HG02970 (cell line): ENCODE measurements around the gene SRBD1.

Experiments used
- ATAC-seq: cut with Tn5 transposase; IDR thresholded peaks from one replicate; pipeline ENCODE4 v1.9.1; 2021; ENCODE audit warnings: mild to moderate bottlenecking, moderate library complexity, moderate number of reproducible peaks; ENCODE audit not compliant: unreplicated experiment, low FRiP score

SRBD1 gene

GRCh38 chr2:45388541-45389100 is 222.4 kb downstream of the SRBD1 start:
- ATAC-seq, result no peak

GRCh38 chr2:45382744-45383143 is 228.3 kb downstream of the SRBD1 start:
- ATAC-seq, result no peak

DNA sequence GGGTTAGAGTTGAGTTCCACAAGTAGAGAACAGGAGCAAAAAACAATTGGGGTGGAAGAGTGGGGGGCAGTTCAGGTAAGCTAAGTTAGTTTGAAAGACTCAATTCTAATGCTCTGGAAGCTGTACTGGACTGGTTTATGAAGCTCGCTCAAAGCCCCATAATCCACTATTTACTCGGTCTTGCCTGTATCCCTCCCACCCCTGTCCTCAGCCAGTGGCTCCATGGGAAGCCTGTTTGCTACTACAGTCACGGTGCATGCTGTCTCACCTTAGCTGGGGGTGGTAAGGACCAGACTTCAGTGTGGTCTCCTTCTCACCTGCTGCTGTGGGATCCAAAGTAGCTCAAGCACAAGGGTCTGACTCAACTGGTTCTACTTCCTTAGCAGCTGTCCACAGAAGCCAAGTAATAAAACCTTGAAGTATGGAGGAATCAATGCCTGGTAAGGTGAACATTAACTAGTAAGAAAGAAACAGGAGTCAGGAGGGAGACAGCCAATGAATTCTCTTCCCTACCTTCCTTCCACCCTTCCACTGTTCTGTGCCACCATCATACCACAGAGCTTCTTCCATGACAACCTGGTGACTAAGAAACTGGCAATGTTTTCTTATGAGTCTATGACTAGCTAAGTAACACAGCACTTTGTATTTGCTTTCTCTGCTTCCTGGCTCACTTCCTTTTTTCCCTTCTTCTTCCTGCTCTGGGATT is 230.8 kb downstream of the SRBD1 start:
- ATAC-seq, result no peak

DNA sequence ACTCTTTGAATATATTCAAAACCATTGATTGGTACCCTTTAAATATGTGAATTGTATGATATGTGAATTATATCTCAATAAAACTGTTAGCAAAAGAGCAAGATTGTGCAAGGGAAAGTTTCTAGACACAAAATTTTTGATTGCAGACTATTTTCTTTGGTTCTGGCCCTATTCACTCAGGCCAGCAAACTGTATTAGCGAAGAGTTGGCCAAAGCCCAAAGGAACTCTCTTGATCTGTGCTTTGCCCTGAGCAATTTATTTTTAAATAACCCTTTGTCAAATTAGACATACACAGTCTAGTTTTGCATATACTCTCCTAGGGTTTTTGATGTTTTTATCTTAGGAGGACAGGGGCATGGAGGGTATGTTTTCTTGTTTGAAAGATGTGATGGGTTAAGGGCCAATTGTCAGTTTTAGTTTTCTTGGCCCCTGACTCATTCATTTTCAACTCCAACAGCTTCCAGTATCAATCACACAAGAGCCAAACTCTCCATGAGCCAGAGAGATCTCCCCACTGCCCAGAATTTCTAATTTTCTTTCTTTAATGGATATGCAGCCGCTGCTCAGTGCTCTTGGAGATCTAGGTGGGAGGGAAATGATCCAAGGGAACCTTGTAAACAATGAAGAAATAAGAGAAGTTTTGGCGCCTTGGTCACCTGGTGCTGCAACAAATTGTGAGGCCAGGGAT is 231.5 kb downstream of the SRBD1 start:
- no peak for ATAC-seq

GRCh38 chr2:45373534-45373933 is 237.5 kb downstream of the SRBD1 start:
- no peak for ATAC-seq

DNA sequence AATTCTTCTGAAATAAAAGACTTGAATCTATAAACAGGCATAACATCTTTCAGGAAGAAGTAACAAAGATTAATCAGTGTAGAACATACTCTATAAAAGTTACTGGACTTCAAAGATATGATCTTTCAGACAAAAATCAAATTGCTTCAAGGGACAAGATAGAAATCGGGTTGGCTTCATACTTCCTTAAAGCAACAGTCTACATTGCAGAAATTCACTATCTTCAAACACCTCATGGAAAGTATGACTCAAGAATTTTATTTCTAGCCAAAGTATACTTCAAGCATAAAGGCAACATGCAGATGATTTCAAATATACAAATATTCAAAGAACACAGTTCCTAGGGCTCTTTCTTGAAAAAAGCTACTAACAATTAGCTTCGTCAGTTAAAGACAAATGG is 240.7 kb downstream of the SRBD1 start:
- ATAC-seq, result no peak

- no peak for ATAC-seq
Measured at GRCh38 chr2:45368792-45369191, 242.3 kb downstream of the SRBD1 start.

- no peak for ATAC-seq
Measured at GRCh38 chr2:45361666-45362065, 249.4 kb downstream of the SRBD1 start.

DNA sequence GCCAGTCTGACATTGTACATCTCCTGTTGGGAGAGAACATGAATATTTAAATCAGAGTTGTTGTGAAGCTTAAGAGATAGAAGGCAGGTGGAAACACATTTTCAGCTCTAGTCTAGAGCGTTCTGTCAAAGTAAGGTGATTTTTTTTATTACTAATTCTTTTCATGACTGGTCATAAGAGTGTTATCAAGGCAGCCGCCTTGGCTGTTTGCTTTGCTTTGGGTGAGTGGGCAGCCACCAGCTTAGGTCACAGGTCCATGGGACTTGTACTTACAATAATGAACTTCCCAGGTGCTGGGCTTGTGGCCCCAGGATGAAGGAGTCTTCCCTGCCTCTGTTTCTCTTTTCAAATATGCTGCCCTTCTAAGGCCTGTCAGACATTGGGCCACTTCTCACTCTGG is 256.3 kb downstream of the SRBD1 start:
- no peak for ATAC-seq

- ATAC-seq, result no peak
Measured at GRCh38 chr2:45353879-45354278, 257.2 kb downstream of the SRBD1 start.

- no peak for ATAC-seq
Measured at GRCh38 chr2:45352506-45352905, 258.6 kb downstream of the SRBD1 start.

GRCh38 chr2:45345331-45346234 is 265.5 kb downstream of the SRBD1 start:
- ATAC-seq, result no peak

DNA sequence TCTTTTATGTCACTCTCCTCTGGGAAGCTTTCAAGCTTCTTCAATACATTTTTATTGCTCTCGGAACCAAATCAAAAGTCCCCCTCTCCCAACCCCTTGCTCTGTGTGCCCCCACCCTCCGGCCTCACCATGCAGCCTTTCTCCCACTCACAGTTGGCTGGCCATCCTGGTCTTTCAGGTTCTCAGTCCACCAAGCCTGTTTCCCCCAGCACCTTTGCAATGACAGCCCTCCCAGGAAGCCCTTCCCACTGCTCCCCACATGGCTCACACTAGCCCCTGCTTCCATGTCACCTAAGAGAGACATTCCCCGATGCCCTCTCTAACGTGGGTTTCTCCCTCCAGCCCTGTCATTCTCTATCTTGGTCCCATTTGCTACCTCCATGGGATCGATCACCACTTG is 266.6 kb downstream of the SRBD1 start:
- ATAC-seq, result no peak

GRCh38 chr2:45344071-45344470 is 267.0 kb downstream of the SRBD1 start:
- ATAC-seq, result no peak

DNA sequence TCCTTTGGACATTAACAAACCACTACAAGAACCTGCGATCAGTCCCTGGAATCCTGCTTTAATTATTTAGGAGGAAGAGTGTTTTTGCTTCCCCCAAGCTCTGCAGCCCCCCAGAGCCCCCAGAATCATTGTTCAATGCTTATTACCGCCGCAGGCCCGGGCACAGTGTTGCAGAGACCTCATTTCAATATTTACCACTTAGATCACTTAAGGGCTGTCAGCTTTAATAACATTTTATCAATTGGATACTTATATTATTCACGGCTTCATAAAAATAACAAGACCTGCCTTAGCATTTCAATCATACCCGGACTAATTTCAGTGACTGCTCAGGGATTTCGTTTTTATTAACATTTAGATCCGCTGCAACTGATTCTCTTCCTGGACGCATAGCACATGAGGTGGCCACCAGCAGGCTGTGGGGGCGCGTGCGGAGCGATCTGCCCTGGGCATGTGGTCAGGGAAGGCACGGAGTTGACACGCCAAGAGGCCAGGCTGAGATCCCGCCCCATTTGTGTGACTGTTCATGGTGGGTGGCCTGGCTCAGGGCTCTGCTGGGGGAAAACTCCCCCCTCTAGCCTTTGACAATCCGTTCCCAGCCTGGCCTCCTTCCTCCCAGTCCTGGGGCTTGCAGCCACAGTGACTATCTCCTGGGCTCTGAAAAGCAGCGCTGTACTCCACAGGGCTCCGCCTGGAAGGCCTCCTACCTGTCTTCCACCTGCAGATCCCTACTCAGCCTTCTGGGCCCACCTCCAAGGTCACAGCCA is 267.6 kb downstream of the SRBD1 start:
- ATAC-seq, result no peak

DNA sequence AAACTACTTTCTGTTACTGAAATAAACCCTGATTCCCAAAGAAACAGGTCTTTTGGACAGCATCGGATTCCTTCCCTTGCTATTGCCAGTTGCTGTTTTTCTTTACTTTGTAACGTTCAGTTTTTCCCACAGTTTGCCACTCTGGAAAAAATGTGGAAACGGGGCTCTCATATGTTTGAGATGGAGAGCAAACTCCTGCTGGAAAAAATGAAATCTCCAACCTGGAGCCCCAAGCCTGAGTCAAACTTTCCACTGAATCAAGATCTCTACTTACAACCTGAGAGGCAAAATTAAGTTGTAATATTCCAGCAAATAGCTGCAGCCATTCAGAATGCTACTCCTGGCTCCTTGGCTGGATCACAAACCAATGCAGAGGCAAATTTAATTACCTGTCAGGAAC is 270.7 kb downstream of the SRBD1 start:
- no peak for ATAC-seq

- ATAC-seq, result no peak
Measured at GRCh38 chr2:45339253-45339652, 271.8 kb downstream of the SRBD1 start.
